Measurements from ENCODE around the gene ARPC2. TPM values are rescaled to one million over a fixed set of nuclear protein-coding genes. Genes with fewer than 3 reads are reported as not detected.

The ARPC2 gene
- total and polyA plus RNA-seq, 2 of the 13 experiments (the other 11 are each of a cell fraction or from before 2014, with no cell fraction given): 168 to 303 TPM

DNA sequence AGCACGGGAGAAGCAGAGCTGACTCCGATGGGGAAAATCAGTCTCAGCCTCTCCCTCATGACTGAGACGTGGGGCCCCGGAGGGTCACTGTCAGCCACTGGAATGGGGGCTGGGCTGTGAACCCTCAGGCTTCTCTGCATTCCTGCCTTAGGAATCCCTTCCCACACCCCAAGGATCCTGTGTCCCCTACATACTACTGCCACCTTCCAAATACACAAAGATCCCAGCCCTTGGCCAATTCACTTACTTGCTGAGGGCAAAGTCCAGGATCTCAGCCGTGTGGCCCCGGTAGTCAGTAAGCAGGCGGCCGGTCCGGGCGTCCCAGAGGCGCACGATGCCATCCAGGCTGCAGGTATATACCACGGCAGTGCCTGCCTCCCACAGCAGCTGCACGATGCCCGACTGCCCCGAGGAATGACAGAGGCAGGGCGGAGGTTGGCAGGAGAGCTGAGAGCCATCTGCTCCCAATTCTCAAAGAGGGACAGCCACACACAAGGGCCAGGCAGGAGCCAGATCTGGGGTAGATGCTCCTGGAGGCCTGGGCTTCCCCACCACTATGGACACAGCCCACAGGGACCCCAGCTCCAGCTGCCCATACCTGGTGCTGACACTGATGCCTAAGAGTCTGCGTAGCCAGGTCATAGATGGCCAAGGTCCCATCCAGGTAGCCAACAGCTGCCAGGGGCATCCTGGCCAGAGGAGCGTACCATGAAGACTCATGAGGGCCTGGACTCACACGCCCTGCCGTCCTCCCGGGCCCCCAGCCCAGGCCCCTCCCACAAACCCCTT is 48.0 kb downstream of the ARPC2 start (continued):
- no peak for TF ChIP-seq FOXA1 (IDR thresholded peaks at IDR 0.05)
- no peak for TF ChIP-seq FOXA1 (CRISPR knock-in tag; IDR thresholded peaks at IDR 0.05)
- TF ChIP-seq ATF1 (CRISPR knock-in tag; IDR thresholded peaks at IDR 0.05): no peak
- no peak for TF ChIP-seq SYNCRIP (IDR thresholded peaks at IDR 0.05; ENCODE audit: insufficient read depth, low read depth, low read length)
- TF ChIP-seq SP4 (CRISPR knock-in tag; IDR thresholded peaks at IDR 0.05): no peak
- TF ChIP-seq CAMTA2 (CRISPR knock-in tag; IDR thresholded peaks at IDR 0.05; ENCODE audit: borderline replicate concordance): no peak
- no peak for TF ChIP-seq ZSCAN25 (CRISPR knock-in tag; IDR thresholded peaks at IDR 0.05)
- TF ChIP-seq, protein P1, sequence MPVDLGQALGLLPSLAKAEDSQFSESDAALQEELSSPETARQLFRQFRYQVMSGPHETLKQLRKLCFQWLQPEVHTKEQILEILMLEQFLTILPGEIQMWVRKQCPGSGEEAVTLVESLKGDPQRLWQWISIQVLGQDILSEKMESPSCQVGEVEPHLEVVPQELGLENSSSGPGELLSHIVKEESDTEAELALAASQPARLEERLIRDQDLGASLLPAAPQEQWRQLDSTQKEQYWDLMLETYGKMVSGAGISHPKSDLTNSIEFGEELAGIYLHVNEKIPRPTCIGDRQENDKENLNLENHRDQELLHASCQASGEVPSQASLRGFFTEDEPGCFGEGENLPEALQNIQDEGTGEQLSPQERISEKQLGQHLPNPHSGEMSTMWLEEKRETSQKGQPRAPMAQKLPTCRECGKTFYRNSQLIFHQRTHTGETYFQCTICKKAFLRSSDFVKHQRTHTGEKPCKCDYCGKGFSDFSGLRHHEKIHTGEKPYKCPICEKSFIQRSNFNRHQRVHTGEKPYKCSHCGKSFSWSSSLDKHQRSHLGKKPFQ (CRISPR knock-in tag; IDR thresholded peaks at IDR 0.05; ENCODE audit: insufficient replicate concordance): no peak
- no peak for TF ChIP-seq SAFB2 (CRISPR knock-in tag; IDR thresholded peaks at IDR 0.05; ENCODE audit: borderline replicate concordance, low read depth)
- no peak for TF ChIP-seq ZNF225 (CRISPR knock-in tag; IDR thresholded peaks at IDR 0.05)
- TF ChIP-seq, protein P2, sequence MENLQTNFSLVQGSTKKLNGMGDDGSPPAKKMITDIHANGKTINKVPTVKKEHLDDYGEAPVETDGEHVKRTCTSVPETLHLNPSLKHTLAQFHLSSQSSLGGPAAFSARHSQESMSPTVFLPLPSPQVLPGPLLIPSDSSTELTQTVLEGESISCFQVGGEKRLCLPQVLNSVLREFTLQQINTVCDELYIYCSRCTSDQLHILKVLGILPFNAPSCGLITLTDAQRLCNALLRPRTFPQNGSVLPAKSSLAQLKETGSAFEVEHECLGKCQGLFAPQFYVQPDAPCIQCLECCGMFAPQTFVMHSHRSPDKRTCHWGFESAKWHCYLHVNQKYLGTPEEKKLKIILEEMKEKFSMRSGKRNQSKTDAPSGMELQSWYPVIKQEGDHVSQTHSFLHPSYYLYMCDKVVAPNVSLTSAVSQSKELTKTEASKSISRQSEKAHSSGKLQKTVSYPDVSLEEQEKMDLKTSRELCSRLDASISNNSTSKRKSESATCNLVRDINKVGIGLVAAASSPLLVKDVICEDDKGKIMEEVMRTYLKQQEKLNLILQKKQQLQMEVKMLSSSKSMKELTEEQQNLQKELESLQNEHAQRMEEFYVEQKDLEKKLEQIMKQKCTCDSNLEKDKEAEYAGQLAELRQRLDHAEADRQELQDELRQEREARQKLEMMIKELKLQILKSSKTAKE (CRISPR knock-in tag; IDR thresholded peaks at IDR 0.05; ENCODE audit: borderline replicate concordance): no peak
- no peak for TF ChIP-seq HMG20B (CRISPR knock-in tag; conservative IDR thresholded peaks at IDR 0.05)
- TF ChIP-seq, protein P3, sequence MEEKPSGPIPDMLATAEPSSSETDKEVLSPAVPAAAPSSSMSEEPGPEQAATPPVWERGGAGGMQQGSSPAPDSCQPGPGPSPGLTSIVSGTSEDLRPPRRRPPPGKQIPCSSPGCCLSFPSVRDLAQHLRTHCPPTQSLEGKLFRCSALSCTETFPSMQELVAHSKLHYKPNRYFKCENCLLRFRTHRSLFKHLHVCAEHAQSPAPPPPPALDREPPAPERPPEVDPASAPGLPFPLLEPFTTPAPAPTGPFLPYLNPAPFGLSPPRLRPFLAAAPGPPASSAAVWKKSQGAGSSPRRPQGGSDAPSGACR (CRISPR knock-in tag; IDR thresholded peaks at IDR 0.05): 0 out of 2 replicates have a peak, but pooled peaks have one; percentile 69
- TF ChIP-seq ATM (IDR thresholded peaks at IDR 0.05; ENCODE audit: borderline replicate concordance): no peak
- no peak for TF ChIP-seq CCAR2 (optimal IDR thresholded peaks at IDR 0.05; ENCODE audit: low read depth, low read length)
- no peak for TF ChIP-seq ZNF678 (CRISPR knock-in tag; IDR thresholded peaks at IDR 0.05)
- no peak for TF ChIP-seq SP140L (CRISPR knock-in tag; IDR thresholded peaks at IDR 0.05; ENCODE audit: borderline replicate concordance)
- TF ChIP-seq ZNF124 (CRISPR knock-in tag; IDR thresholded peaks at IDR 0.05): no peak
- no peak for TF ChIP-seq PHF20 (CRISPR knock-in tag; IDR thresholded peaks at IDR 0.05)
- no peak for TF ChIP-seq ERF (CRISPR knock-in tag; IDR thresholded peaks at IDR 0.05)
- 0 out of 2 replicates have a peak, but pooled peaks have one; percentile 40 for TF ChIP-seq EEA1 (CRISPR knock-in tag; IDR thresholded peaks at IDR 0.05; ENCODE audit: borderline replicate concordance)
- TF ChIP-seq MAF1 (CRISPR knock-in tag; IDR thresholded peaks at IDR 0.05; ENCODE audit: borderline replicate concordance): no peak
- TF ChIP-seq HHEX (CRISPR knock-in tag; IDR thresholded peaks at IDR 0.05): no peak
- no peak for TF ChIP-seq ZZZ3 (CRISPR knock-in tag; IDR thresholded peaks at IDR 0.05; ENCODE audit: borderline replicate concordance)
- no peak for TF ChIP-seq SETDB1 (CRISPR knock-in tag; IDR thresholded peaks at IDR 0.05; ENCODE audit: borderline replicate concordance)
- no peak for TF ChIP-seq ZNF317 (CRISPR knock-in tag; IDR thresholded peaks at IDR 0.05)
- no peak for TF ChIP-seq ZNF24 (IDR thresholded peaks at IDR 0.05)
- no peak for TF ChIP-seq TBX2 (CRISPR knock-in tag; IDR thresholded peaks at IDR 0.05; ENCODE audit: borderline replicate concordance)
- no peak for TF ChIP-seq ZNF550 (CRISPR knock-in tag; IDR thresholded peaks at IDR 0.05; ENCODE audit: borderline replicate concordance)
